GM19397 (cell line): Measurements from ENCODE around the gene PCDHGB5.

Experiments used
- ATAC-seq: cut with Tn5 transposase; IDR thresholded peaks from one replicate; pipeline ENCODE4 v1.9.1; 2021; ENCODE audit warnings: mild to moderate bottlenecking, moderate library complexity; ENCODE audit not compliant: unreplicated experiment

PCDHGB5 gene

GRCh38 chr5:141439411-141440141 lies 41.8 kb downstream of the PCDHGB5 start:
- no peak for ATAC-seq

- ATAC-seq: no peak
These were observed 42.6 kb downstream of the PCDHGB5 start for GRCh38 chr5:141440341-141440740.

DNA sequence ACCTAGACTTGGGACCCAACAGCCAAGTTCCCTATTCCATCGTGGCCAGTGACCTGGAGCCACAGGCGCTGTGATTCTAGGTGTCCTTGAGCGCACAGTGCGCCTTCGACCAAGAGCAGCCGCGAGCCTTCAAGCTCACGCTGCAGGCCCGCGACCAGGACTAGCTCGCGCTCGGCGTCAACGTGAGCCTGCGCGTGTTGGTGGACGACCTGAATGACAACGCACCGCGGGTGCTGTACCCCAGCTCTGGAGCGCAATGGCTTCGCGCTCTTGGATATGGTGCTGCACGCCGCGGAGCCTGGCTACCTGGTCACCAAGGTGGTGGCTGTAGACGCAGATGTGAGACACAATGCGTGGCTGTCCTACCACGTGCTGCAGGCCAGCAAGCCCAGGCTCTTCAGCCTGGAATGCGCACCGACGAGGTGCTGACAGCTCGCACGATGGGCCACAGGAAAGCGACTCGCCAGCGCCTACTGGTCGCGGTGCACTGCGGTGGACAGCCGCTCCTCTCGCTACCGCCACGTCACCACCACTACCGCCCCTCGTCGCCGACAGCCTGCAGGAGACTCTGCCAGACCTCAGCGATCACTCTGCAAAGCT lies 43.9 kb downstream of the PCDHGB5 start:
- no peak for ATAC-seq
